ENCODE measurements around the gene PIANP. TPM values are rescaled to one million over a fixed set of nuclear protein-coding genes. Genes with fewer than 3 reads are reported as not detected.
A peak's percentile ranks its signal among the peaks of the same experiment; 100 is the strongest.

Gene PIANP
- total RNA-seq, 1 experiment from 2014 or later = 0.28 TPM

GRCh38 chr12:6696690-6697583, 3.7 kb downstream of the PIANP start:
- H3K27me3 ChIP-seq = peaks cover 34% of the 10 kb centered on the region
- H3K4me3 ChIP-seq = no peak overlapping the region
- DNase-seq = no peak
- H3K36me3 ChIP-seq = no peaks in the 10 kb centered on the region
- H3K9me3 ChIP-seq (replicated peaks) = no peaks in the 10 kb centered on the region; the same call in 1 of the 2 replicates
- H3K4me1 ChIP-seq = peaks cover 9% of the 10 kb centered on the region; the same call in 1 of the 2 replicates
- no peak overlapping the region for H3K27ac ChIP-seq

- H3K4me3 ChIP-seq = no peak overlapping the region
Measured at GRCh38 chr12:6695313-6696045, 5.1 kb downstream of the PIANP start.

GRCh38 chr12:6694701-6695100, 5.9 kb downstream of the PIANP start:
- Histone ChIP-seq H3K4me3 (no peak overlapping the region), H3K9me3 (replicated peaks) (no peaks in the 10 kb centered on the region), H3K36me3 (no peaks in the 10 kb centered on the region), H3K4me1 (peaks cover 4% of the 10 kb centered on the region; the same call in 1 of the 2 replicates), H3K27ac (no peak overlapping the region), H3K27me3 (peaks cover 15% of the 10 kb centered on the region)
- DNase-seq = no peak

More at GRCh38 chr12:6695313-6696045, 5.1 kb downstream of the PIANP start:
- H3K27me3 ChIP-seq = peaks cover 22% of the 10 kb centered on the region
- no peaks in the 10 kb centered on the region for H3K9me3 ChIP-seq (replicated peaks)
- H3K4me1 ChIP-seq = peaks cover 4% of the 10 kb centered on the region; the same call in 1 of the 2 replicates
- no peaks in the 10 kb centered on the region for H3K36me3 ChIP-seq
- no peak for DNase-seq
- no peak overlapping the region for H3K27ac ChIP-seq

GRCh38 chr12:6693832-6694355, 6.7 kb downstream of the PIANP start:
- Histone ChIP-seq H3K4me1 (peaks cover 4% of the 10 kb centered on the region; the same call in 1 of the 2 replicates), H3K27me3 (peaks cover 7% of the 10 kb centered on the region), H3K9me3 (replicated peaks) (no peaks in the 10 kb centered on the region), H3K36me3 (no peaks in the 10 kb centered on the region), H3K4me3 (no peak overlapping the region), H3K27ac (no peak overlapping the region)
- no peak for DNase-seq

GRCh38 chr12:6692888-6693287, 7.7 kb downstream of the PIANP start:
- Histone ChIP-seq H3K27me3 (0 out of 2 replicates have a peak, but pooled peaks cover 4% of the 10 kb centered on the region), H3K9me3 (replicated peaks) (no peaks in the 10 kb centered on the region), H3K36me3 (no peaks in the 10 kb centered on the region), H3K4me1 (peaks cover 4% of the 10 kb centered on the region; the same call in 1 of the 2 replicates), H3K4me3 (no peak overlapping the region), H3K27ac (no peak overlapping the region)
- peak; percentile 24 to 51 for DNase-seq

GRCh38 chr12:6691473-6691872, 9.1 kb downstream of the PIANP start:
- Histone ChIP-seq H3K4me1 (peaks cover 8% of the 10 kb centered on the region; the same call in 1 of the 2 replicates), H3K27ac (no peak overlapping the region), H3K36me3 (no peaks in the 10 kb centered on the region), H3K9me3 (replicated peaks) (no peaks in the 10 kb centered on the region), H3K4me3 (no peak overlapping the region), H3K27me3 (0 out of 2 replicates have a peak, but pooled peaks cover 4% of the 10 kb centered on the region)
- DNase-seq = no peak

- H3K4me1 ChIP-seq = peaks cover 8% of the 10 kb centered on the region; the same call in 1 of the 2 replicates
- no peaks in the 10 kb centered on the region for H3K9me3 ChIP-seq (replicated peaks)
- 0 out of 2 replicates have a peak, but pooled peaks cover 2% of the 10 kb centered on the region for H3K36me3 ChIP-seq
- no peaks in the 10 kb centered on the region for H3K27me3 ChIP-seq
- DNase-seq = peak; percentile 98 to 99
- H3K27ac ChIP-seq = peak within 1 kb of the TSS; percentile 97
- H3K4me3 ChIP-seq = peak within 1 kb of the TSS; percentile 88
Measured at GRCh38 chr12:6688999-6689882, 11.4 kb downstream of the PIANP start, which contains the start of gene ZNF384. Gene ZNF384, minus strand, starts transcription at chr12:6689375. Its CDS starts 9,855 bp downstream, at chr12:6679520.

- Histone ChIP-seq H3K27me3 (no peaks in the 10 kb centered on the region), H3K4me1 (peaks cover 8% of the 10 kb centered on the region; the same call in 1 of the 2 replicates), H3K9me3 (replicated peaks) (no peaks in the 10 kb centered on the region), H3K36me3 (0 out of 2 replicates have a peak, but pooled peaks cover 2% of the 10 kb centered on the region), H3K27ac (peak overlapping the region; percentile 97), H3K4me3 (peak overlapping the region; percentile 88)
- DNase-seq = no peak
Measured at GRCh38 chr12:6688543-6688998, 12.0 kb downstream of the PIANP start.

- no peaks in the 10 kb centered on the region for H3K27me3 ChIP-seq
- no peak overlapping the region for H3K4me3 ChIP-seq
- H3K36me3 ChIP-seq = peaks cover 9% of the 10 kb centered on the region; the same call in 1 of the 2 replicates
- no peak for DNase-seq
- H3K27ac ChIP-seq = no peak overlapping the region
- H3K9me3 ChIP-seq (replicated peaks) = no peaks in the 10 kb centered on the region
- 0 out of 2 replicates have a peak, but pooled peaks cover 3% of the 10 kb centered on the region for H3K4me1 ChIP-seq
Measured at GRCh38 chr12:6685814-6686213, 14.8 kb downstream of the PIANP start.

GRCh38 chr12:6684609-6685008, 16.0 kb downstream of the PIANP start:
- DNase-seq = peak; percentile 35 to 79
- no peaks in the 10 kb centered on the region for H3K27me3 ChIP-seq
- H3K9me3 ChIP-seq (replicated peaks) = no peaks in the 10 kb centered on the region
- peaks cover 15% of the 10 kb centered on the region; the same call in 1 of the 2 replicates for H3K36me3 ChIP-seq
- H3K4me3 ChIP-seq = no peak overlapping the region
- H3K4me1 ChIP-seq = 0 out of 2 replicates have a peak, but pooled peaks cover 3% of the 10 kb centered on the region
- no peak overlapping the region for H3K27ac ChIP-seq

- Histone ChIP-seq H3K4me3 (no peak overlapping the region), H3K36me3 (peaks cover 80% of the 10 kb centered on the region), H3K4me1 (no peaks in the 10 kb centered on the region), H3K27me3 (no peaks in the 10 kb centered on the region), H3K9me3 (replicated peaks) (no peaks in the 10 kb centered on the region), H3K27ac (no peak overlapping the region)
- no peak for DNase-seq
Measured at GRCh38 chr12:6676962-6677361, 23.7 kb downstream of the PIANP start.

GRCh38 chr12:6672143-6672542, 28.5 kb downstream of the PIANP start:
- no peaks in the 10 kb centered on the region for H3K4me1 ChIP-seq
- peaks cover 85% of the 10 kb centered on the region for H3K36me3 ChIP-seq
- no peaks in the 10 kb centered on the region for H3K27me3 ChIP-seq
- no peak for DNase-seq
- no peaks in the 10 kb centered on the region for H3K9me3 ChIP-seq (replicated peaks)
- H3K27ac ChIP-seq = no peak overlapping the region
- no peak overlapping the region for H3K4me3 ChIP-seq

- no peaks in the 10 kb centered on the region for H3K4me1 ChIP-seq
- H3K4me3 ChIP-seq = no peak overlapping the region
- H3K36me3 ChIP-seq = peaks cover 50% of the 10 kb centered on the region
- no peaks in the 10 kb centered on the region for H3K27me3 ChIP-seq
- H3K9me3 ChIP-seq (replicated peaks) = no peaks in the 10 kb centered on the region
- no peak overlapping the region for H3K27ac ChIP-seq
- no peak for DNase-seq
Measured at GRCh38 chr12:6667559-6668210, 32.9 kb downstream of the PIANP start.

All from SJCRH30 (cell line).